ENCODE results near the gene MRPS16.

- no peak for TF ChIP-seq ARNT (IDR thresholded peaks at IDR 0.05)
- no peak for TF ChIP-seq SP1 (IDR thresholded peaks at IDR 0.05)
- no peak for TF ChIP-seq ZNF384 (IDR thresholded peaks at IDR 0.05)
- no peak for TF ChIP-seq BHLHE40 (IDR thresholded peaks at IDR 0.05; ENCODE audit: borderline replicate concordance)
- no peak for TF ChIP-seq SUZ12 (IDR thresholded peaks at IDR 0.05)
- TF ChIP-seq FOXA1 (IDR thresholded peaks at IDR 0.05) = no peak
- no peak for TF ChIP-seq HDGF (IDR thresholded peaks at IDR 0.05; ENCODE audit: borderline replicate concordance)
- TF ChIP-seq ELF4 (IDR thresholded peaks at IDR 0.05) = no peak
- TF ChIP-seq LEF1 (IDR thresholded peaks at IDR 0.05; ENCODE audit: borderline replicate concordance) = no peak
- TF ChIP-seq FOXK2 (IDR thresholded peaks at IDR 0.05) = no peak
Observed at GRCh38 chr10:73220989-73221388, 31.5 kb downstream of the MRPS16 start.
